Anterior cingulate cortex (tissue), 58 donors: ENCODE data around the gene MEIOB.

Experiments used
- DNase-seq, 58 donors: peaks; one replicate each; lab custom pipeline; 2025; lab: John Stamatoyannopoulos, UW

MEIOB gene

GRCh38 chr16:1790611-1791255 is 81.2 kb downstream of the MEIOB start:
- no peak for DNase-seq

- no peak for DNase-seq
These were observed 81.7 kb downstream of the MEIOB start for GRCh38 chr16:1790261-1790610.

- DNase-seq: no peak
These were observed 82.3 kb downstream of the MEIOB start for GRCh38 chr16:1789643-1790045.

- DNase-seq: no peak
These were observed 83.3 kb downstream of the MEIOB start for GRCh38 chr16:1788708-1789100.

- DNase-seq: no peak
These were observed 83.8 kb downstream of the MEIOB start for GRCh38 chr16:1788095-1788707.

GRCh38 chr16:1787322-1788094 is 84.5 kb downstream of the MEIOB start:
- DNase-seq: no peak

GRCh38 chr16:1787056-1787321 is 85.0 kb downstream of the MEIOB start:
- DNase-seq: no peak

GRCh38 chr16:1786242-1787055 is 85.5 kb downstream of the MEIOB start:
- no peak for DNase-seq

- DNase-seq: no peak
These were observed 86.2 kb downstream of the MEIOB start for GRCh38 chr16:1785846-1786170.

GRCh38 chr16:1784977-1785845 is 86.8 kb downstream of the MEIOB start:
- DNase-seq: no peak
